ENCODE results near the gene GOLGA6B. TPM values are rescaled to one million over a fixed set of nuclear protein-coding genes. Genes with fewer than 3 reads are reported as not detected.

The GOLGA6B gene
- total and polyA plus RNA-seq, 2 of the 13 experiments (the other 11 are each of a cell fraction or from before 2014, with no cell fraction given) = 0.04 TPM; not detected in 1

- TF ChIP-seq ZHX2 (IDR thresholded peaks at IDR 0.05; ENCODE audit: low read depth) (peak; percentile 51), ZHX2 (CRISPR knock-in tag; IDR thresholded peaks at IDR 0.05; ENCODE audit: borderline replicate concordance) (no peak), ZNF775 (CRISPR knock-in tag; IDR thresholded peaks at IDR 0.05; ENCODE audit: borderline replicate concordance) (no peak; the same call in 1 of the 2 replicates), SP2 (CRISPR knock-in tag; IDR thresholded peaks at IDR 0.05) (no peak; the same call in 1 of the 2 replicates), TARDBP (CRISPR knock-in tag; IDR thresholded peaks at IDR 0.05) (0 out of 2 replicates have a peak, but pooled peaks have one; percentile 22), SIX4 (CRISPR knock-in tag; IDR thresholded peaks at IDR 0.05) (no peak), THAP9 (CRISPR knock-in tag; IDR thresholded peaks at IDR 0.05; ENCODE audit: borderline replicate concordance) (peak; percentile 86), HNRNPK (IDR thresholded peaks at IDR 0.05; ENCODE audit: low read depth, low read length, poor library complexity, severe bottlenecking) (no peak), RAD51 (IDR thresholded peaks at IDR 0.05; ENCODE audit: borderline replicate concordance) (no peak), NFKBIZ (CRISPR knock-in tag; IDR thresholded peaks at IDR 0.05) (no peak), SNAPC4 (CRISPR knock-in tag; IDR thresholded peaks at IDR 0.05) (0 out of 2 replicates have a peak, but pooled peaks have one; percentile 47), ZNF382 (CRISPR knock-in tag; IDR thresholded peaks at IDR 0.05; ENCODE audit: borderline replicate concordance) (no peak)
These were observed 31.7 kb downstream of the GOLGA6B start, which contains the start of the genes BBS4 and HIGD2B (continued) for GRCh38 chr15:72685925-72686794.

All from HepG2 (cell line).